Measurements from ENCODE around the gene FZD8.

Gene FZD8

GRCh38 chr10:35594115-35595079, 47.7 kb downstream of the FZD8 start:
- H3K27me3 ChIP-seq (ENCODE audit: low read depth, low read length) = no peaks in the 10 kb centered on the region
- peaks cover 0 to 3% of the 10 kb centered on the region in 2 donors for H3K9me3 ChIP-seq (ENCODE audit: control insufficient read depth in 1 of 2, low read length in 2 of 2)
- H3K4me3 ChIP-seq (ENCODE audit: low read depth in 1 of 2, low read length in 2 of 2) = no peak overlapping the region

GRCh38 chr10:35592441-35592840, 49.7 kb downstream of the FZD8 start:
- no peak overlapping the region for H3K4me3 ChIP-seq (ENCODE audit: low read depth in 1 of 2, low read length in 2 of 2)
- no peaks in the 10 kb centered on the region for H3K36me3 ChIP-seq (ENCODE audit: control insufficient read depth in 1 of 2, insufficient read depth in 2 of 2, low read length in 2 of 2)
- no peak overlapping the region for H3K27ac ChIP-seq (ENCODE audit: low read length)
- H3K4me1 ChIP-seq (ENCODE audit: control insufficient read depth in 1 of 2, insufficient read depth in 2 of 2, low read length in 2 of 2) = no peaks in the 10 kb centered on the region
- H3K9me3 ChIP-seq (ENCODE audit: control insufficient read depth in 1 of 2, low read length in 2 of 2) = peaks cover 0 to 3% of the 10 kb centered on the region in 2 donors
- H3K27me3 ChIP-seq (ENCODE audit: low read depth, low read length) = no peaks in the 10 kb centered on the region

More at GRCh38 chr10:35594115-35595079, 47.7 kb downstream of the FZD8 start:
- Histone ChIP-seq H3K4me1 (ENCODE audit: control insufficient read depth in 1 of 2, insufficient read depth in 2 of 2, low read length in 2 of 2) (no peaks in the 10 kb centered on the region), H3K27ac (ENCODE audit: low read length) (no peak overlapping the region), H3K36me3 (ENCODE audit: control insufficient read depth in 1 of 2, insufficient read depth in 2 of 2, low read length in 2 of 2) (no peaks in the 10 kb centered on the region)

GRCh38 chr10:35588836-35589235, 53.3 kb downstream of the FZD8 start:
- no peaks in the 10 kb centered on the region for H3K27me3 ChIP-seq (ENCODE audit: low read depth, low read length)
- H3K4me1 ChIP-seq (ENCODE audit: control insufficient read depth in 1 of 2, insufficient read depth in 2 of 2, low read length in 2 of 2) = no peaks in the 10 kb centered on the region
- H3K36me3 ChIP-seq (ENCODE audit: control insufficient read depth in 1 of 2, insufficient read depth in 2 of 2, low read length in 2 of 2) = no peaks in the 10 kb centered on the region
- H3K4me3 ChIP-seq (ENCODE audit: low read depth in 1 of 2, low read length in 2 of 2) = no peak overlapping the region
- H3K27ac ChIP-seq (ENCODE audit: low read length) = no peak overlapping the region
- H3K9me3 ChIP-seq (ENCODE audit: control insufficient read depth in 1 of 2, low read length in 2 of 2) = peaks cover 0 to 3% of the 10 kb centered on the region in 2 donors

Data from muscle layer of duodenum (tissue), 2 donors.